ENCODE results near the gene SMC3. TPM values are rescaled to one million over a fixed set of nuclear protein-coding genes. Genes with fewer than 3 reads are reported as not detected.
A peak's percentile ranks its signal among the peaks of the same experiment; 100 is the strongest.

The SMC3 gene
- total RNA-seq, 4 donors from 2014 or later, result 35.5 to 62.0 (median 42.8) TPM

GRCh38 chr10:110544958-110545537 lies 22.4 kb upstream of the SMC3 start:
- no peak for TF ChIP-seq POLR2AphosphoS5 (IDR thresholded peaks at IDR 0.05)
- no peak for TF ChIP-seq POLR2A (IDR thresholded peaks at IDR 0.05)
- TF ChIP-seq EP300 (IDR thresholded peaks at IDR 0.05), result no peak
- TF ChIP-seq, protein P1, sequence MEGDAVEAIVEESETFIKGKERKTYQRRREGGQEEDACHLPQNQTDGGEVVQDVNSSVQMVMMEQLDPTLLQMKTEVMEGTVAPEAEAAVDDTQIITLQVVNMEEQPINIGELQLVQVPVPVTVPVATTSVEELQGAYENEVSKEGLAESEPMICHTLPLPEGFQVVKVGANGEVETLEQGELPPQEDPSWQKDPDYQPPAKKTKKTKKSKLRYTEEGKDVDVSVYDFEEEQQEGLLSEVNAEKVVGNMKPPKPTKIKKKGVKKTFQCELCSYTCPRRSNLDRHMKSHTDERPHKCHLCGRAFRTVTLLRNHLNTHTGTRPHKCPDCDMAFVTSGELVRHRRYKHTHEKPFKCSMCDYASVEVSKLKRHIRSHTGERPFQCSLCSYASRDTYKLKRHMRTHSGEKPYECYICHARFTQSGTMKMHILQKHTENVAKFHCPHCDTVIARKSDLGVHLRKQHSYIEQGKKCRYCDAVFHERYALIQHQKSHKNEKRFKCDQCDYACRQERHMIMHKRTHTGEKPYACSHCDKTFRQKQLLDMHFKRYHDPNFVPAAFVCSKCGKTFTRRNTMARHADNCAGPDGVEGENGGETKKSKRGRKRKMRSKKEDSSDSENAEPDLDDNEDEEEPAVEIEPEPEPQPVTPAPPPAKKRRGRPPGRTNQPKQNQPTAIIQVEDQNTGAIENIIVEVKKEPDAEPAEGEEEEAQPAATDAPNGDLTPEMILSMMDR (IDR thresholded peaks at IDR 0.05), result no peak
- no peaks in the 10 kb centered on the region for H3K36me3 ChIP-seq
- ATAC-seq, result no peak
- no peaks in the 10 kb centered on the region for H3K9me3 ChIP-seq
- no peak overlapping the region for H3K4me3 ChIP-seq
- no peak overlapping the region for H3K27ac ChIP-seq
- H3K4me1 ChIP-seq, result no peaks in the 10 kb centered on the region
- peaks cover 9% of the 10 kb centered on the region for H3K27me3 ChIP-seq

DNA sequence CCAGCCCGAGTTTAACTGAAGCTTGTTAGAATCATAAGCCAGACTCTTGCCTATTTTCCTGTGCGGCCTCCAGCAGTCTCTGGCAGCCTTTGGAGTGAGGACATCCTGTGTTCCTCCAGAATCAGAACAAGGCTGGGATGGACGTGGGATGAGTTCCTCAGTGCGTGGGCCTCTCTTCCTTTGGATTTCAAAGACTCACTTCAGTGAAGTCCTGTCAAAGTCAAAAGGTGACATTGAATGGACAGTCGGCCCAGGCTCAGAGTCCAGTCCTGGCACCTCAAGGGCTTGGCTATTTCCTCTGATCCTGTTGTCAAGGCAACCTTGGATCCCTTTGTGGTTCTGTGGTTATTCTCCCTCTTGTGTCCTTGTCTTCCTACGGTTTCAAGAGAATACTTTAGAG lies 21.4 kb upstream of the SMC3 start:
- no peaks in the 10 kb centered on the region for H3K9me3 ChIP-seq
- no peak overlapping the region for H3K27ac ChIP-seq
- H3K4me1 ChIP-seq, result no peaks in the 10 kb centered on the region
- 53 to 100% methylated on average over 2 to 4 of the region's 6 CpGs for WGBS, 2 donors (ENCODE audit: low coverage in 1 of 2)
- H3K27me3 ChIP-seq, result peaks cover 15% of the 10 kb centered on the region
- TF ChIP-seq POLR2AphosphoS5 (IDR thresholded peaks at IDR 0.05), result no peak
- no peak for TF ChIP-seq POLR2A (IDR thresholded peaks at IDR 0.05)
- TF ChIP-seq, protein P1 (IDR thresholded peaks at IDR 0.05), result no peak
- TF ChIP-seq EP300 (IDR thresholded peaks at IDR 0.05), result no peak
- H3K4me3 ChIP-seq, result no peak overlapping the region
- H3K36me3 ChIP-seq, result no peaks in the 10 kb centered on the region
- no peak for ATAC-seq

DNA sequence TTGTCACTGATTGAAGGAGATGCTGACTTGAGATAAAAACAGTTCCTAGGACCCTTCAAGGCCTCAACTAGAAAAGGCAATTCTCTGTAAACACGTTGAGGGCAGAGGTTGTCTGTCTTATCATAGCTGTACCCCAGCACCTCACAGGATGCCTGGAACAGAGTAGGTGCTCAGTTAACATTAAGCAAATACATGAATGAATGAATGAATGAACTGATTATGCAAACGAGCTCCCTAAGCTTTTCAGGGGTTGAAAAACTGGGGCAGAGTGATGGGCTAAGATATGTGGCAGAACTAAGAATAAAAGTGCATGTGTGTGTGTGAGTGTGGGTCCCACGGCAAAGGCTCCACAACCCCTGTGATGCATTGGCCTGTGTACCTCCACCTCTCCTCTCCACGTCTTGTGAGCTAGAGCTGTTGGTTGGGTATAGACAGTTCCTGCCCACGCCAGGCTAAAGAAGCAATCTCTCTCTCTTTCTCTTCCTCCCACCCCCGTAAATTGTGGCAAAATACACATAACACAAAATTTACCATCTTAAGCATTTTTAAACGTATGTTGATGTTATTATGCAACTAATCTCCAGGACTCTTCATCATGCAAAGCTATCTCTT lies 20.9 kb upstream of the SMC3 start:
- H3K27me3 ChIP-seq, result peaks cover 19% of the 10 kb centered on the region
- 71% methylated on average over 6 to 7 of the region's 7 CpGs for WGBS, 2 donors (ENCODE audit: low coverage in 1 of 2)
- no peaks in the 10 kb centered on the region for H3K9me3 ChIP-seq
- TF ChIP-seq EP300 (IDR thresholded peaks at IDR 0.05), result no peak
- TF ChIP-seq, protein P1 (IDR thresholded peaks at IDR 0.05), result no peak
- no peak for TF ChIP-seq POLR2AphosphoS5 (IDR thresholded peaks at IDR 0.05)
- no peak for TF ChIP-seq POLR2A (IDR thresholded peaks at IDR 0.05)
- no peak overlapping the region for H3K27ac ChIP-seq
- H3K4me3 ChIP-seq, result no peak overlapping the region
- no peaks in the 10 kb centered on the region for H3K36me3 ChIP-seq
- no peak for ATAC-seq
- no peaks in the 10 kb centered on the region for H3K4me1 ChIP-seq

DNA sequence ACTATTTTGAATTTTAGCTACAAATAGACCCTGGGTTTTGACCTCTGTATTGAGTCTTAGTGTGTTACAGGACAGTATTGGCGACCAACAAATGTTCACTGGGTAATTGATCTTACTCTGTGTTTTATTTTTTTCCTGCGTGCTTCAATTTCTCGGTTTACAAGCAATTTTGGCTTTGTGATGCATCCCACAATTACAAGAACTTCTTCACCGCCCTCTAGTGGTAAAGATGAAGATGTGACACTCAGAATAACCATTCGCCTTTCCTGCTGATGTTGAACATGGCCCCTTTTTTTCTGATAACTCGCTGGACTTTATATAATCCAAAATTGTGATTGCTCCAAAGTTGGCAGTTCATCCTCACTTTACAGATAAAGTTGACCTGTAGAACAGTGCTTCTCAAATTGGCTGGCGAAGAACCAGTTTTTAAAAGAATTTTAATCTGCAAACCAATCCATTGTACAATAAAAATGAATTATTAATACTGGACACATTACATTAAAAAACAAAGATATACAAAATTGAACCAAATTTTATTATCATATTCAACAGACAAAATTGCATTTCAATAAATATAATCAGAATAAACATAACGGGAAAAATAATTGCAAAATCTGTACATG lies 20.2 kb upstream of the SMC3 start:
- TF ChIP-seq POLR2AphosphoS5 (IDR thresholded peaks at IDR 0.05) (peak; percentile 47), POLR2A (IDR thresholded peaks at IDR 0.05) (no peak)
- TF ChIP-seq, protein P1 (IDR thresholded peaks at IDR 0.05), result peak; percentile 74 to 86 (median 84)
- peak; percentile 46 for ATAC-seq

GRCh38 chr10:110548002-110548401 lies 19.5 kb upstream of the SMC3 start:
- Histone ChIP-seq H3K27me3 (peaks cover 21% of the 10 kb centered on the region), H3K4me1 (no peaks in the 10 kb centered on the region), H3K36me3 (no peaks in the 10 kb centered on the region), H3K27ac (no peak overlapping the region), H3K4me3 (no peak overlapping the region), H3K9me3 (no peaks in the 10 kb centered on the region)
- 46% methylated on average over 5 of the region's 5 CpGs; no CpG with 5 or more reads in 1 of the 2 donors for whole genome bisulfite sequencing, 2 donors (ENCODE audit: low coverage in 1 of 2)
- ATAC-seq, result no peak
- TF ChIP-seq POLR2A (IDR thresholded peaks at IDR 0.05) (no peak), POLR2AphosphoS5 (IDR thresholded peaks at IDR 0.05) (no peak), EP300 (IDR thresholded peaks at IDR 0.05) (no peak)
- TF ChIP-seq, protein P1 (IDR thresholded peaks at IDR 0.05), result no peak

More for the DNA sequence above, 20.2 kb upstream of the SMC3 start:
- peaks cover 21% of the 10 kb centered on the region for H3K27me3 ChIP-seq
- 9 to 10% methylated on average over 8 of the region's 8 CpGs for WGBS, 2 donors (ENCODE audit: low coverage in 1 of 2)
- H3K27ac ChIP-seq, result no peak overlapping the region
- H3K36me3 ChIP-seq, result no peaks in the 10 kb centered on the region
- H3K9me3 ChIP-seq, result no peaks in the 10 kb centered on the region
- H3K4me1 ChIP-seq, result no peaks in the 10 kb centered on the region
- no peak overlapping the region for H3K4me3 ChIP-seq
